A549 (cell line): Measurements from ENCODE around the gene LRP1.

Source experiments
- BHLHE40 ChIP-seq: IDR thresholded peaks from 2 replicates; pipeline ENCODE4 v1.6.1; 2012; ENCODE audit warnings: low read depth, low read length, inconsistent platforms
- EHMT2 ChIP-seq: fragments of 200-600 bp; sonication (generic); IDR thresholded peaks from 2 replicates; pipeline ENCODE4 v1.6.1; 2016; ENCODE audit warnings: antibody characterized with exemption, low read depth, mild to moderate bottlenecking, moderate library complexity
- HDAC2 ChIP-seq: fragments of 200-600 bp; sonication (generic); IDR thresholded peaks from 2 replicates; pipeline ENCODE4 v1.6.1; 2016
- HMGXB4 ChIP-seq: fragments of 250-450 bp; sonication (Bioruptor Pico); IDR thresholded peaks from 2 replicates; pipeline ENCODE4 v1.5.0; 2021; ENCODE audit warnings: mild to moderate bottlenecking, moderate library complexity, borderline replicate concordance
- RCOR1 ChIP-seq: fragments of 150-350 bp; IDR thresholded peaks from 2 replicates; pipeline ENCODE4 v1.6.1; 2014; ENCODE audit warnings: antibody characterized with exemption, low read length, low read depth
- RNF2 ChIP-seq: fragments of 200-600 bp; sonication (generic); IDR thresholded peaks from 2 replicates; pipeline ENCODE4 v1.6.1; 2016; ENCODE audit warnings: low read depth, mild to moderate bottlenecking, antibody characterized with exemption, moderate library complexity, borderline replicate concordance
- SMC3 ChIP-seq: fragments of >200 bp; sonication (Bioruptor Twin); formaldehyde crosslinking; IDR thresholded peaks from 3 replicates; pipeline ENCODE4 v1.6.1; 2018; ENCODE audit warnings: inconsistent platforms
- TF ChIP-seq, protein P1 (sequence below): fragments of >200 bp; sonication (Bioruptor Twin); formaldehyde crosslinking; IDR thresholded peaks from 3 replicates; pipeline ENCODE4 v1.5.1; 2016
- TF ChIP-seq, protein P2 (sequence below): IDR thresholded peaks from 2 replicates; pipeline ENCODE4 v1.6.1; 2012
- TF ChIP-seq, protein P3 (sequence below): fragments of >200 bp; sonication (Bioruptor Twin); formaldehyde crosslinking; IDR thresholded peaks from 3 replicates; pipeline ENCODE4 v1.6.1; 2016

DNA sequence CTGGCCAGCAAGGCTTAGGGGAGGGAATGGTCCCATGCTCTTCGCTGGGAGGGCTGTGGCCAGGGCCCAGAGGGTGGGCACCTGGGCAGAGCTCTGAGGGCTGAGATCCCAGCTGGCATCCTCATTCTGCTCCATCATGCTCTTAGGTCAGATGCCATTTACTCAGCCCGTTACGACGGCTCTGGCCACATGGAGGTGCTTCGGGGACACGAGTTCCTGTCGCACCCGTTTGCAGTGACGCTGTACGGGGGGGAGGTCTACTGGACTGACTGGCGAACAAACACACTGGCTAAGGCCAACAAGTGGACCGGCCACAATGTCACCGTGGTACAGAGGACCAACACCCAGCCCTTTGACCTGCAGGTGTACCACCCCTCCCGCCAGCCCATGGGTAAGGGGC is 49.9 kb downstream of the LRP1 start:
- TF ChIP-seq, protein P1, sequence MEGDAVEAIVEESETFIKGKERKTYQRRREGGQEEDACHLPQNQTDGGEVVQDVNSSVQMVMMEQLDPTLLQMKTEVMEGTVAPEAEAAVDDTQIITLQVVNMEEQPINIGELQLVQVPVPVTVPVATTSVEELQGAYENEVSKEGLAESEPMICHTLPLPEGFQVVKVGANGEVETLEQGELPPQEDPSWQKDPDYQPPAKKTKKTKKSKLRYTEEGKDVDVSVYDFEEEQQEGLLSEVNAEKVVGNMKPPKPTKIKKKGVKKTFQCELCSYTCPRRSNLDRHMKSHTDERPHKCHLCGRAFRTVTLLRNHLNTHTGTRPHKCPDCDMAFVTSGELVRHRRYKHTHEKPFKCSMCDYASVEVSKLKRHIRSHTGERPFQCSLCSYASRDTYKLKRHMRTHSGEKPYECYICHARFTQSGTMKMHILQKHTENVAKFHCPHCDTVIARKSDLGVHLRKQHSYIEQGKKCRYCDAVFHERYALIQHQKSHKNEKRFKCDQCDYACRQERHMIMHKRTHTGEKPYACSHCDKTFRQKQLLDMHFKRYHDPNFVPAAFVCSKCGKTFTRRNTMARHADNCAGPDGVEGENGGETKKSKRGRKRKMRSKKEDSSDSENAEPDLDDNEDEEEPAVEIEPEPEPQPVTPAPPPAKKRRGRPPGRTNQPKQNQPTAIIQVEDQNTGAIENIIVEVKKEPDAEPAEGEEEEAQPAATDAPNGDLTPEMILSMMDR, result no peak
- TF ChIP-seq HMGXB4, result no peak
- TF ChIP-seq, protein P2, sequence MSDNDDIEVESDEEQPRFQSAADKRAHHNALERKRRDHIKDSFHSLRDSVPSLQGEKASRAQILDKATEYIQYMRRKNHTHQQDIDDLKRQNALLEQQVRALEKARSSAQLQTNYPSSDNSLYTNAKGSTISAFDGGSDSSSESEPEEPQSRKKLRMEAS, result no peak
- no peak for TF ChIP-seq EHMT2
- TF ChIP-seq RNF2, result no peak
- TF ChIP-seq, protein P3, sequence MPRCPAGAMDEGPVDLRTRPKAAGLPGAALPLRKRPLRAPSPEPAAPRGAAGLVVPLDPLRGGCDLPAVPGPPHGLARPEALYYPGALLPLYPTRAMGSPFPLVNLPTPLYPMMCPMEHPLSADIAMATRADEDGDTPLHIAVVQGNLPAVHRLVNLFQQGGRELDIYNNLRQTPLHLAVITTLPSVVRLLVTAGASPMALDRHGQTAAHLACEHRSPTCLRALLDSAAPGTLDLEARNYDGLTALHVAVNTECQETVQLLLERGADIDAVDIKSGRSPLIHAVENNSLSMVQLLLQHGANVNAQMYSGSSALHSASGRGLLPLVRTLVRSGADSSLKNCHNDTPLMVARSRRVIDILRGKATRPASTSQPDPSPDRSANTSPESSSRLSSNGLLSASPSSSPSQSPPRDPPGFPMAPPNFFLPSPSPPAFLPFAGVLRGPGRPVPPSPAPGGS, result no peak
- no peak for TF ChIP-seq BHLHE40
- TF ChIP-seq RCOR1, result no peak
- TF ChIP-seq HDAC2, result no peak
- TF ChIP-seq SMC3, result no peak
